ENCODE results near the gene ZNF362. TPM values are rescaled to one million over a fixed set of nuclear protein-coding genes. Genes with fewer than 3 reads are reported as not detected.

Gene ZNF362
- total and polyA plus RNA-seq, 12 donors = 7.8 to 37.3 (median 23.8) TPM

DNA sequence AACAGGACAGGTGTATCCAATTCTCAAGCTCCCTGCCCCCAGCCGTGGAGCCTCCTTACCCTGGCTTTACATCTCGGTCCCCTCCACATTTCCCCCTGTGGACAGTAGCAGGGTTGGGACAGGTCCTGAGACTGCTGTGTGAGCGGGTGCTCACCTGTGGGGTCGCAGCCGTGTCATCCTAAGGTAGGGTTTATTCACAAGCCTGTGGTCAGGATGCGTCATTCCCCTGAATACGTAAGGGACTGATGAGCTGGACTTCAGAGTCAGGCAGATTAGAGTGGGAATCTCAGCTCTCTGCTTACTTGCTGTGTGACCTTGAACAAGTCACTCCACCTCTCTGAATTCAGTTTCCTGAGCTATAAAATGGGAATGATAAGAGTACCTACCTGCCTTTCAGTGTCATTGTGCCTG lies 17.7 kb downstream of the ZNF362 start:
- WGBS, 4 donors = 65 to 77% (median 73%) methylated on average over 4 to 7 of the region's 7 CpGs
- Histone ChIP-seq H3K27ac (no peak overlapping the region), H3K4me3 (no peak overlapping the region), H3K4me1 (replicated peaks in 1 of 2) (peaks cover 0 to under 1% of the 10 kb centered on the region in 2 donors), H3K9me3 (replicated peaks in 1 of 3) (no peaks in the 10 kb centered on the region), H3K27me3 (no peaks in the 10 kb centered on the region), H3K36me3 (replicated peaks in 1 of 2) (peaks cover 0 to 13% of the 10 kb centered on the region in 2 donors)
- intact Hi-C loops (cut with DNase I) = loop anchor here in 1 of 2 donors (10.0 kb wide), 1 partner anchor 139 kb away; no protein-coding TSS in a partner anchor
- TF ChIP-seq POLR2A (IDR thresholded peaks at IDR 0.05) = no peak
- TF ChIP-seq, protein P1, sequence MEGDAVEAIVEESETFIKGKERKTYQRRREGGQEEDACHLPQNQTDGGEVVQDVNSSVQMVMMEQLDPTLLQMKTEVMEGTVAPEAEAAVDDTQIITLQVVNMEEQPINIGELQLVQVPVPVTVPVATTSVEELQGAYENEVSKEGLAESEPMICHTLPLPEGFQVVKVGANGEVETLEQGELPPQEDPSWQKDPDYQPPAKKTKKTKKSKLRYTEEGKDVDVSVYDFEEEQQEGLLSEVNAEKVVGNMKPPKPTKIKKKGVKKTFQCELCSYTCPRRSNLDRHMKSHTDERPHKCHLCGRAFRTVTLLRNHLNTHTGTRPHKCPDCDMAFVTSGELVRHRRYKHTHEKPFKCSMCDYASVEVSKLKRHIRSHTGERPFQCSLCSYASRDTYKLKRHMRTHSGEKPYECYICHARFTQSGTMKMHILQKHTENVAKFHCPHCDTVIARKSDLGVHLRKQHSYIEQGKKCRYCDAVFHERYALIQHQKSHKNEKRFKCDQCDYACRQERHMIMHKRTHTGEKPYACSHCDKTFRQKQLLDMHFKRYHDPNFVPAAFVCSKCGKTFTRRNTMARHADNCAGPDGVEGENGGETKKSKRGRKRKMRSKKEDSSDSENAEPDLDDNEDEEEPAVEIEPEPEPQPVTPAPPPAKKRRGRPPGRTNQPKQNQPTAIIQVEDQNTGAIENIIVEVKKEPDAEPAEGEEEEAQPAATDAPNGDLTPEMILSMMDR (IDR thresholded peaks at IDR 0.05) = no peak
- DNase-seq = no peak

DNA sequence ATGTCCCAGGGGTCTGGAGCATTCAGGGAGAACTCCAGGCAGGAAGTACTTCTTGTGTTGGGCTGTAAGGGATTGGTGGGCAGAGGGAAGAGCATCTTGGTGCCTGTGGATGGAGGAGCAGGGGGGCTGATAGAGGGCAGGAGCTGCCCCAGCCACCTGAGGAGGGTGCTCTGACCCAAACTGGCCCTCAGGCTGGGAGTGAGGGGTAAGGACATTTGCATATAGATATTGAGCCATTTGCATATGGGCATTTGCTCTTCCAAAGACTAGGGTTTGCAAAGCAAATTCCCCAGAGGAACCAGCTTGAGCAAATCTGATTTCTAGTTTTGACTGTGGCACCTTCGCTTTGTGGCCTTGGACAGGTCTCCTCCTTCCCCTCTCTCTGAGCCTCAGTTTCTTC lies 18.2 kb downstream of the ZNF362 start:
- Histone ChIP-seq H3K36me3 (replicated peaks in 1 of 2) (peaks cover 0 to 18% of the 10 kb centered on the region in 2 donors), H3K4me1 (replicated peaks in 1 of 2) (no peaks in the 10 kb centered on the region), H3K27me3 (no peaks in the 10 kb centered on the region), H3K9me3 (replicated peaks in 1 of 3) (no peaks in the 10 kb centered on the region), H3K27ac (no peak overlapping the region), H3K4me3 (no peak overlapping the region)
- WGBS, 4 donors = 94 to 100% (median 96%) methylated on average over 1 of the region's 1 CpG
- no peak for DNase-seq
- intact Hi-C loops (cut with DNase I) = loop anchor here in 1 of 2 donors (10.0 kb wide), 1 partner anchor 140 kb away; no protein-coding TSS in a partner anchor
- TF ChIP-seq, protein P1 (IDR thresholded peaks at IDR 0.05) = no peak
- no peak for TF ChIP-seq POLR2A (IDR thresholded peaks at IDR 0.05)

DNA sequence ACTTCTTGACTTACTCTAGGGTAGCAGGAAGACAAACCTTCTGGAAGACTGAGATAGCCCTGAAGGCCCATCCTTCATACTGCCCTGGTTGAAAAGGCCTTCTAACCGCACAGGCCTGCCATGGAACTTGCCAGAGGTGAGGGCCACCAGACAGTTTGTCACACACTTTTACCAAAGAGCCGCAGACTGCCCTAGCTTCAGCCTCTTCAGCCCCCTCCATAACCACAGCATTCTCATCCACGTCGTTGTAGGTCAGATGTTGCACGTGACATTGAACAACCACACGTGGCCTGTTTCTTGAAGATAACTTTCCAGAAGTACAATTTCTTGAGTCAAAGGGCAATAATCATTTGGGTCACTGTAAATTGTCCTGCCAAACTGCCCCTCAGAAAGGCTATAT lies 18.9 kb downstream of the ZNF362 start:
- Histone ChIP-seq H3K27me3 (no peaks in the 10 kb centered on the region), H3K27ac (peak overlapping the region in 1 of 5 donors; percentile 25), H3K4me3 (no peak overlapping the region), H3K9me3 (replicated peaks in 1 of 3) (no peaks in the 10 kb centered on the region), H3K36me3 (replicated peaks in 1 of 2) (peaks cover 0 to 23% of the 10 kb centered on the region in 2 donors), H3K4me1 (replicated peaks in 1 of 2) (no peaks in the 10 kb centered on the region)
- intact Hi-C loops (cut with DNase I) = loop anchor here in 1 of 2 donors (10.0 kb wide), 1 partner anchor 140 kb away; no protein-coding TSS in a partner anchor
- DNase-seq = peak in 1 of 7 donors; percentile 6
- no peak for TF ChIP-seq POLR2A (IDR thresholded peaks at IDR 0.05)
- TF ChIP-seq, protein P1 (IDR thresholded peaks at IDR 0.05) = no peak
- 75 to 81% (median 79%) methylated on average over 6 of the region's 6 CpGs for WGBS, 4 donors

DNA sequence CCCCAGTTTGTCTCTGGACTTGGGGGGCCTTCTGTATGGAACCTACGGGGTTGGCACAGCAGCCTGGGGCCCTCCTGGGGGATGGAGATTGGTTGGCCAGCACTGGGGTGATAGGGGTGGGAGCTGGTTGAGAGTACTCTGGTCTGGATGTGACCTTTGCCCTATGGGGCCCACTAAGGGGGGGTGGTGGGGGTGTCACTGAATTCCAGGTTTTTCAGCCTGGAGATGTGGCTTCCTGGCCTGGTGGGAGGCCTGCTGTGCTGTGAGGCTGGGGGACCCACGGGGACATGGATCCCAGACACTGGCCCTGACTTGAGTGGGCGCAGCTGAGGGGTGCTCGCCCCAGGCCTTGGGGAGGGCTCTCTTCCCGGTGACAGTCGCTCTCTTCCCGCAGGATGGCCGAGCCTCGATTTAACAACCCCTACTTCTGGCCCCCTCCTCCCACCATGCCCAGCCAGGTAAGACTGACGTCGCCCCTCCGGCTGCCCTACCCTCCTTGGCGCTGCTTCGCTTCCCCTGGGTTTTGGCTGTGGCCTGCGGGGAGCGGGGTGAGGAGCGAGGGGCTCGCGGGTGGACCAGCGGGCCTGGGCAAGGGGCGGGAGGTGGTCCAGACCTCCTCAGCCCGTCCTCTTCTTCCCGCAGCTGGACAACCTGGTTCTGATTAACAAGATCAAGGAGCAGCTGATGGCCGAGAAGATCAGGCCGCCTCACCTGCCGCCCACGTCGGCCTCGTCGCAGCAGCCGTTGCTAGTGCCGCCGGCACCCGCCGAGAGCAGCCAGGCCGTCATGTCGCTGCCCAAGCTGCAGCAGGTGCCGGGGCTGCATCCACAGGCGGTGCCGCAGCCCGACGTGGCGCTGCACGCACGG lies 19.6 kb downstream of the ZNF362 start:
- TF ChIP-seq POLR2A (IDR thresholded peaks at IDR 0.05) = no peak
- TF ChIP-seq, protein P1 (IDR thresholded peaks at IDR 0.05) = no peak
- Histone ChIP-seq H3K9me3 (replicated peaks in 1 of 3) (no peaks in the 10 kb centered on the region), H3K4me1 (replicated peaks in 1 of 2) (no peaks in the 10 kb centered on the region), H3K4me3 (no peak overlapping the region), H3K36me3 (replicated peaks in 1 of 2) (peaks cover 0 to 30% of the 10 kb centered on the region in 2 donors), H3K27ac (peak overlapping the region in 1 of 5 donors; percentile 25), H3K27me3 (no peaks in the 10 kb centered on the region)
- intact Hi-C loops (cut with DNase I) = loop anchor here in 1 of 2 donors (10.0 kb wide), 1 partner anchor 141 kb away; no protein-coding TSS in a partner anchor
- 94 to 96% (median 95%) methylated on average over 23 to 45 of the region's 45 CpGs for WGBS, 4 donors
- peak in 1 of 7 donors; percentile 8 for DNase-seq

All from adrenal gland (tissue), 12 donors.